SK-N-MC (cell line): ENCODE data around the gene POLD2.

Source experiments
- EZH2 ChIP-seq: fragments of 200-600 bp; sonication (generic); IDR thresholded peaks from one replicate; pipeline ENCODE4 v1.6.1; 2017; ENCODE audit warnings: antibody characterized with exemption
- FOXP2 ChIP-seq: optimal IDR thresholded peaks from 2 replicates; pipeline ENCODE3; 2011; ENCODE audit warnings: mild to moderate bottlenecking, moderate library complexity; ENCODE audit not compliant: insufficient read depth; ENCODE audit errors: extremely low read length, control extremely low read depth
- POLR2AphosphoS5 ChIP-seq: IDR thresholded peaks from 2 replicates; pipeline ENCODE4 v1.6.1; 2012; ENCODE audit warnings: mild to moderate bottlenecking, low read depth, low read length, borderline replicate concordance

- no peak for TF ChIP-seq EZH2
- TF ChIP-seq POLR2AphosphoS5 = no peak
- TF ChIP-seq FOXP2 = no peak
These were observed 3.0 kb downstream of the POLD2 start for GRCh38 chr7:44120395-44120794.
